HCT116 (cell line): ENCODE data around the gene TGFBR3. TPM values are rescaled to one million over a fixed set of nuclear protein-coding genes. Genes with fewer than 3 reads are reported as not detected.

Experiments
- ATAC-seq: fragments of 200-7000 bp; cut with Tn5 transposase; 2 replicates; pipeline ENCODE4 v1.9.1; 2020; ENCODE audit warnings: mild to moderate bottlenecking, moderate library complexity
- BruUV-seq: library from RNA; stranded (reverse); fragments of 400-500 nt; replicated peaks from 2 replicates; lab custom pipeline; 2021; lab: Mats Ljungman, UMichigan
- CTCF ChIA-PET: fragments of 300-600 bp; sonication (Branson Sonifier 250); formaldehyde crosslinking; loops from one replicate; lab custom pipeline; 2021; ENCODE audit warnings: antibody characterized with exemption; lab: Charles Lee
- POLR2A ChIA-PET: fragments of 300-600, 350-600 bp; sonication (Branson Sonifier 250); formaldehyde crosslinking; loops from one replicate; lab custom pipeline; 2021; ENCODE audit warnings: antibody characterized with exemption; lab: Charles Lee
- RAD21 ChIA-PET, 2 experiments: fragments of 300-600 bp; sonication (Branson Sonifier 250); formaldehyde crosslinking; loops; one replicate each; lab custom pipeline; 2023; ENCODE audit warnings: low total read pairs in 2 of 2; ENCODE audit not compliant: uncharacterized antibody in 2 of 2, unreplicated experiment in 2 of 2, low non-redundant PET in 1 of 2; lab: Charles Lee
- DNase-seq: peaks from one replicate; pipeline ENCODE4 v3.0.0-alpha.2; 2010; ENCODE audit warnings: low read depth, low spot score
- H2AFZ ChIP-seq: fragments of 200-600 bp; shearing (Covaris generic), sonication (generic); 2 replicates; pipeline ENCODE4 v1.6.1; 2017; ENCODE audit warnings: low read depth, mixed run types, mixed read lengths, antibody characterized with exemption, low read length; ENCODE audit not compliant: poor library complexity, severe bottlenecking
- H3K27ac ChIP-seq: 2 replicates; pipeline ENCODE4 v1.5.1; 2012; ENCODE audit warnings: low read depth, low read length
- H3K27me3 ChIP-seq: fragments of 200-600 bp; sonication (generic); 2 replicates; pipeline ENCODE4 v1.6.1; 2016; ENCODE audit warnings: mixed run types, low read length, mixed read lengths; ENCODE audit not compliant: insufficient read depth
- H3K36me3 ChIP-seq, 2 experiments: fragments of 200-500 bp in 1 of 2; fragments of 200-600 bp in 1 of 2; sonication (Bioruptor generic) in 1 of 2; sonication (generic) in 1 of 2; 2 replicates each; pipeline versions ENCODE4 v1.5.1 to v1.6.1; 2014 to 2016; ENCODE audit warnings: low read length in 2 of 2, inconsistent platforms in 1 of 2, mixed read lengths in 1 of 2, mixed run types in 1 of 2; ENCODE audit not compliant: insufficient read depth in 2 of 2, control insufficient read depth in 1 of 2
- H3K4me1 ChIP-seq, 2 experiments: fragments of 200-600 bp in 1 of 2; sonication (generic) in 1 of 2; 2 replicates each; pipeline versions ENCODE4 v1.5.1 to v1.6.1; 2012 to 2017; ENCODE audit warnings: low read length in 2 of 2, inconsistent platforms in 1 of 2, mild to moderate bottlenecking in 1 of 2, mixed read lengths in 1 of 2, mixed run types in 1 of 2, moderate library complexity in 1 of 2; ENCODE audit not compliant: insufficient read depth in 2 of 2, control insufficient read depth in 1 of 2
- H3K4me2 ChIP-seq: fragments of 200-600 bp; sonication (generic); 2 replicates; pipeline ENCODE4 v1.6.1; 2017; ENCODE audit warnings: mixed run types, low read length, mixed read lengths
- H3K4me3 ChIP-seq, 2 experiments: fragments of 200-600 bp in 1 of 2; sonication (generic) in 1 of 2; replicated peaks in 1 of 2; 2 replicates each; pipeline ENCODE4 v1.5.1; 2011 to 2016; ENCODE audit warnings: low read length in 2 of 2, control low read depth in 1 of 2, low read depth in 1 of 2, mild to moderate bottlenecking in 1 of 2, mixed read lengths in 1 of 2, mixed run types in 1 of 2
- H3K79me2 ChIP-seq: fragments of 200-600 bp; sonication (generic); 2 replicates; pipeline ENCODE4 v1.6.1; 2017; ENCODE audit warnings: mild to moderate bottlenecking, mixed run types, low read length, moderate library complexity, mixed read lengths; ENCODE audit not compliant: insufficient read depth
- H3K9ac ChIP-seq: fragments of 200-600 bp; sonication (generic); 2 replicates; pipeline ENCODE4 v1.6.1; 2016; ENCODE audit warnings: low read length, mixed read lengths
- H3K9me2 ChIP-seq: fragments of 200-600 bp; sonication (generic), shearing (Covaris generic); 2 replicates; pipeline ENCODE4 v1.6.1; 2017; ENCODE audit warnings: mixed run types, mild to moderate bottlenecking, moderate library complexity; ENCODE audit not compliant: insufficient read depth
- H3K9me3 ChIP-seq, 2 experiments: fragments of 200-500 bp in 1 of 2; fragments of 200-600 bp in 1 of 2; sonication (Bioruptor generic) in 1 of 2; sonication (generic) in 1 of 2; 2 replicates each; pipeline ENCODE4 v1.6.1; 2014 to 2017; ENCODE audit warnings: low read length in 2 of 2, mixed read lengths in 2 of 2, inconsistent platforms in 1 of 2, low read depth in 1 of 2, mild to moderate bottlenecking in 1 of 2, mixed run types in 1 of 2, moderate library complexity in 1 of 2; ENCODE audit not compliant: control insufficient read depth in 1 of 2, insufficient read depth in 1 of 2
- H4K20me1 ChIP-seq: fragments of 200-600 bp; sonication (generic), shearing (Covaris generic); 2 replicates; pipeline ENCODE4 v1.6.1; 2017; ENCODE audit warnings: mixed run types, mild to moderate bottlenecking, moderate library complexity; ENCODE audit not compliant: insufficient read depth
- CBX3 ChIP-seq: IDR thresholded peaks from 2 replicates; pipeline ENCODE4 v1.6.1; 2012; ENCODE audit warnings: low read depth
- EGR1 ChIP-seq: IDR thresholded peaks from 2 replicates; pipeline ENCODE4 v1.6.1; 2012; ENCODE audit warnings: low read depth
- ELF1 ChIP-seq: IDR thresholded peaks from 2 replicates; pipeline ENCODE4 v1.6.1; 2012; ENCODE audit warnings: low read depth, borderline replicate concordance
- EZH2phosphoT487 ChIP-seq: fragments of 200-600 bp; IDR thresholded peaks from 2 replicates; pipeline ENCODE4 v1.6.1; 2018; ENCODE audit warnings: antibody characterized with exemption, borderline replicate concordance
- FOSL1 ChIP-seq: IDR thresholded peaks from 2 replicates; pipeline ENCODE4 v1.6.1; 2012; ENCODE audit warnings: low read depth
- JUND ChIP-seq: IDR thresholded peaks from 2 replicates; pipeline ENCODE4 v1.6.1; 2012
- SIN3A ChIP-seq: IDR thresholded peaks from 2 replicates; pipeline ENCODE4 v1.6.1; 2012; ENCODE audit warnings: low read depth
- SP1 ChIP-seq: IDR thresholded peaks from 2 replicates; pipeline ENCODE4 v1.6.1; 2012; ENCODE audit warnings: low read depth
- SRF ChIP-seq: IDR thresholded peaks from 2 replicates; pipeline ENCODE4 v1.6.1; 2012; ENCODE audit warnings: low read depth
- intact Hi-C: fragments of 100-400 bp; cut with micrococcal nuclease; formaldehyde crosslinking; loops from 2 replicates; pipeline ENCODE4 v1.10.0; 2022
- total RNA-seq: library from RNA; stranded (reverse); gene quantifications from one replicate; pipeline ENCODE4 v1.2.1, GENCODE V29; 2021; ENCODE audit not compliant: unreplicated experiment
- TF ChIP-seq, protein P1 (sequence below): IDR thresholded peaks from 2 replicates; pipeline ENCODE4 v1.6.1; 2011; ENCODE audit warnings: mild to moderate bottlenecking, low read length, moderate library complexity; ENCODE audit not compliant: insufficient replicate concordance; ENCODE audit errors: extremely low read depth
- TF ChIP-seq, protein P2 (sequence below), 3 experiments: fragments of 200-600 bp in 1 of 3; sonication (generic) in 1 of 3; IDR thresholded peaks in 2 of 3; conservative IDR thresholded peaks in 1 of 3; 2 replicates each; pipeline ENCODE4 v1.5.1; 2012 to 2017; ENCODE audit warnings: low read depth in 2 of 3, low read length in 2 of 3, antibody characterized with exemption in 1 of 3, borderline replicate concordance in 1 of 3, control low read depth in 1 of 3, mild to moderate bottlenecking in 1 of 3, mixed read lengths in 1 of 3, mixed run types in 1 of 3, moderate library complexity in 1 of 3; ENCODE audit not compliant: insufficient read depth in 1 of 3
- TF ChIP-seq, protein P3 (sequence below): IDR thresholded peaks from 2 replicates; pipeline ENCODE4 v1.6.1; 2012

TGFBR3 gene
- total RNA-seq, 1 experiment from 2014 or later = 7.1 TPM

DNA sequence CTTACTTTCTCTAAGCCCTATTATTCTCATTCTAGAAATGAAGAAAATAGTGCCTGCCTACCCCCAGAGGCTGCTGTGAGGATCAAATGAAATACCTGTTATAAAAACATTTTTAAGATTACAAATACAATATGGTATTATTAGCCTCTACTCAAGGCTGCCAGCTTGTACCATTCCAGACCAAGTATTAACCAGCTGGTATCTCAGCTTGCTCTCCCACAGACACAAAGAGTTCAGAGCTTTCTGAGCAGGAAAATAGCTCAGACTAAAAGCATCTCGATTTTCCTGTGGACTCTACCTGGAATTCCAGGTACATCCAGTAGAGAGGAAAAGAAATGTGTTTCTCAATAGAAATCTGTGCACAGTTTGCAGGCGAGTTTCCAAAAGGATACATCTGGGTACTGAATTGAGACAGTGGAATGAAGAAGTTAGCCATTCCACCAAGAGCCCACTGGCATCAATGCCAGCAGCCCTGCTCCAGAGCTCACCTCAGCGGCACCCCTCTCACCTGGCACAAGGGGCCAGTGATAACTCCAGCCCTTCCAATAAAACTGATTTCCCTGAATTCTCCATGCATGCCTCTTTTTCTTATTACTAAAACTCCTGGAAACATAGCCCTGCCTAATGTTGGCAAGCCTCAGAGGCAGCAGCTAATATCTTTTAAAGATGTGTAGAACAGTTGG, 31.0 kb downstream of the TGFBR3 start:
- intact Hi-C loops = no loop called here
- H3K9ac ChIP-seq = no peak overlapping the region
- ATAC-seq = no peak
- no peak overlapping the region for H3K4me2 ChIP-seq
- ChIA-PET RAD21 (no interaction called here), CTCF (no interaction called here), POLR2A (no interaction called here)
- no peaks in the 10 kb centered on the region for H3K4me1 ChIP-seq
- H3K27ac ChIP-seq = no peak overlapping the region
- H3K27me3 ChIP-seq = no peaks in the 10 kb centered on the region
- no peak overlapping the region for H2AFZ ChIP-seq
- H3K36me3 ChIP-seq = no peaks in the 10 kb centered on the region
- no peak for TF ChIP-seq SIN3A
- TF ChIP-seq, protein P1, sequence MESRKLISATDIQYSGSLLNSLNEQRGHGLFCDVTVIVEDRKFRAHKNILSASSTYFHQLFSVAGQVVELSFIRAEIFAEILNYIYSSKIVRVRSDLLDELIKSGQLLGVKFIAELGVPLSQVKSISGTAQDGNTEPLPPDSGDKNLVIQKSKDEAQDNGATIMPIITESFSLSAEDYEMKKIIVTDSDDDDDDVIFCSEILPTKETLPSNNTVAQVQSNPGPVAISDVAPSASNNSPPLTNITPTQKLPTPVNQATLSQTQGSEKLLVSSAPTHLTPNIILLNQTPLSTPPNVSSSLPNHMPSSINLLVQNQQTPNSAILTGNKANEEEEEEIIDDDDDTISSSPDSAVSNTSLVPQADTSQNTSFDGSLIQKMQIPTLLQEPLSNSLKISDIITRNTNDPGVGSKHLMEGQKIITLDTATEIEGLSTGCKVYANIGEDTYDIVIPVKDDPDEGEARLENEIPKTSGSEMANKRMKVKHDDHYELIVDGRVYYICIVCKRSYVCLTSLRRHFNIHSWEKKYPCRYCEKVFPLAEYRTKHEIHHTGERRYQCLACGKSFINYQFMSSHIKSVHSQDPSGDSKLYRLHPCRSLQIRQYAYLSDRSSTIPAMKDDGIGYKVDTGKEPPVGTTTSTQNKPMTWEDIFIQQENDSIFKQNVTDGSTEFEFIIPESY = no peak
- no peak for TF ChIP-seq FOSL1
- TF ChIP-seq EZH2phosphoT487 = no peak
- TF ChIP-seq SRF = no peak
- no peak for TF ChIP-seq CBX3
- no peak for TF ChIP-seq EGR1
- TF ChIP-seq, all 23 proteins: peak for 0
- BruUV-seq = no TSS peak
- H3K79me2 ChIP-seq = no peaks in the 10 kb centered on the region
- H4K20me1 ChIP-seq = no peaks in the 10 kb centered on the region
- no peaks in the 10 kb centered on the region for H3K9me2 ChIP-seq
- no peak for DNase-seq
- H3K4me3 ChIP-seq = no peak overlapping the region
- no peaks in the 10 kb centered on the region for H3K9me3 ChIP-seq

DNA sequence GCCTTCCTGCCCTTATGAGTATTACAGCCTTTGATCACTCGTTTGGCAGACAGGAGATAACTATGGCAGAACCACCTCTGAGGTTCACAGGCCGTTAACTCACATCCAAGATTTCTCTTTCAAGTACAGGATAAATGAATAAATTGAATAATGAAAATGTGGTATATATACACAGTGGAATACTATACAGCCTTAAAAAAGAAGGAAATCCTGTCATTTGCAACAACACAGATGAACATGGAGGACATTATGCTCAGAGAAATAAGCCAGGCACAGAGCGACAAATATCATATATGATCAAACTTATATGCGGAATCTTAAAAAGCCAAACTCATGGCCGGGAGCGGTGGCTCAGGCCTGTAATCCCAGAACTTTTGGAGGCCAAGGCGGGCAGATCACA, 32.6 kb downstream of the TGFBR3 start:
- H3K9me2 ChIP-seq = no peaks in the 10 kb centered on the region
- no peak overlapping the region for H3K27ac ChIP-seq
- no peaks in the 10 kb centered on the region for H3K27me3 ChIP-seq
- POLR2A ChIA-PET = no interaction called here
- H4K20me1 ChIP-seq = no peaks in the 10 kb centered on the region
- no peak overlapping the region for H3K9ac ChIP-seq
- H2AFZ ChIP-seq = no peak overlapping the region
- H3K4me3 ChIP-seq = no peak overlapping the region
- H3K79me2 ChIP-seq = no peaks in the 10 kb centered on the region
- no TSS peak for BruUV-seq
- no peaks in the 10 kb centered on the region for H3K4me1 ChIP-seq
- DNase-seq (no peak), ATAC-seq (no peak)
- no peaks in the 10 kb centered on the region for H3K36me3 ChIP-seq
- H3K4me2 ChIP-seq = no peak overlapping the region
- CTCF ChIA-PET = interaction anchor here (0.9 kb wide), 1 partner anchor 30 kb away, joined by 3 read pairs; no protein-coding TSS in a partner anchor
- intact Hi-C loops = no loop called here
- no peaks in the 10 kb centered on the region for H3K9me3 ChIP-seq
- RAD21 ChIA-PET = no interaction called here
- TF ChIP-seq ELF1 = no peak
- TF ChIP-seq, protein P2, sequence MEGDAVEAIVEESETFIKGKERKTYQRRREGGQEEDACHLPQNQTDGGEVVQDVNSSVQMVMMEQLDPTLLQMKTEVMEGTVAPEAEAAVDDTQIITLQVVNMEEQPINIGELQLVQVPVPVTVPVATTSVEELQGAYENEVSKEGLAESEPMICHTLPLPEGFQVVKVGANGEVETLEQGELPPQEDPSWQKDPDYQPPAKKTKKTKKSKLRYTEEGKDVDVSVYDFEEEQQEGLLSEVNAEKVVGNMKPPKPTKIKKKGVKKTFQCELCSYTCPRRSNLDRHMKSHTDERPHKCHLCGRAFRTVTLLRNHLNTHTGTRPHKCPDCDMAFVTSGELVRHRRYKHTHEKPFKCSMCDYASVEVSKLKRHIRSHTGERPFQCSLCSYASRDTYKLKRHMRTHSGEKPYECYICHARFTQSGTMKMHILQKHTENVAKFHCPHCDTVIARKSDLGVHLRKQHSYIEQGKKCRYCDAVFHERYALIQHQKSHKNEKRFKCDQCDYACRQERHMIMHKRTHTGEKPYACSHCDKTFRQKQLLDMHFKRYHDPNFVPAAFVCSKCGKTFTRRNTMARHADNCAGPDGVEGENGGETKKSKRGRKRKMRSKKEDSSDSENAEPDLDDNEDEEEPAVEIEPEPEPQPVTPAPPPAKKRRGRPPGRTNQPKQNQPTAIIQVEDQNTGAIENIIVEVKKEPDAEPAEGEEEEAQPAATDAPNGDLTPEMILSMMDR (IDR thresholded peaks at IDR 0.05 in 2 of 3, conservative IDR thresholded peaks at IDR 0.05 in 1 of 3; ENCODE audit: borderline replicate concordance in 1 of 3, insufficient read depth in 1 of 3, low read depth in 2 of 3, low read length in 2 of 3) = no peak
- TF ChIP-seq CBX3 = no peak
- no peak for TF ChIP-seq JUND
- TF ChIP-seq, protein P1 = no peak
- no peak for TF ChIP-seq SP1
- TF ChIP-seq EGR1 = no peak
- TF ChIP-seq, protein P3, sequence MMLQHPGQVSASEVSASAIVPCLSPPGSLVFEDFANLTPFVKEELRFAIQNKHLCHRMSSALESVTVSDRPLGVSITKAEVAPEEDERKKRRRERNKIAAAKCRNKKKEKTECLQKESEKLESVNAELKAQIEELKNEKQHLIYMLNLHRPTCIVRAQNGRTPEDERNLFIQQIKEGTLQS = no peak
